Esophagus squamous epithelium (tissue), 5 donors: ENCODE results near the gene CACNA2D3. TPM values are rescaled to one million over a fixed set of nuclear protein-coding genes. Genes with fewer than 3 reads are reported as not detected.

Experiments used
- DNase-seq: peaks from one replicate; lab custom pipeline; 2025; lab: John Stamatoyannopoulos, UW
- H3K27ac ChIP-seq, 4 donors: fragments of 200-600 bp; sonication (generic); one replicate each; pipeline ENCODE4 v1.5.1; 2016 to 2019; ENCODE audit warnings: mild to moderate bottlenecking in 1 of 4
- H3K27me3 ChIP-seq, 4 donors: fragments of 200-600 bp; sonication (generic); 1 replicate in 3 of 4; 2 replicates in 1 of 4; pipeline versions ENCODE4 v1.5.1 to v1.6.0; 2017 to 2021; ENCODE audit warnings: antibody characterized with exemption in 1 of 4
- H3K36me3 ChIP-seq, 3 donors: fragments of 200-600 bp; sonication (generic); one replicate each; pipeline ENCODE4 v1.5.1; 2016 to 2019
- H3K4me1 ChIP-seq, 3 donors: fragments of 200-600 bp; sonication (generic); one replicate each; pipeline ENCODE4 v1.5.1; 2017 to 2019
- H3K4me3 ChIP-seq, 4 donors: fragments of 200-600 bp; sonication (generic); 1 replicate in 3 of 4; 2 replicates in 1 of 4; pipeline ENCODE4 v1.5.1; 2016 to 2019; ENCODE audit warnings: mild to moderate bottlenecking in 2 of 4, moderate library complexity in 1 of 4
- H3K9me3 ChIP-seq, 3 donors: fragments of 200-600 bp; sonication (generic); one replicate each; pipeline ENCODE4 v1.5.1; 2016 to 2019
- POLR2A ChIP-seq, 4 donors: fragments of 450-650 bp; IDR thresholded peaks; one replicate each; pipeline ENCODE4 v1.6.1; 2017; ENCODE audit warnings: antibody characterized with exemption in 4 of 4, mild to moderate bottlenecking in 4 of 4, moderate library complexity in 3 of 4
- WGBS, 2 donors: methylation state at CpG; one replicate each; pipeline ENCODE4 v1.1.5; 2018; 5-methylcytosine and 5-hydroxymethylcytosine counted together
- intact Hi-C: fragments of 100-400 bp; cut with DNase I; formaldehyde crosslinking; loops from one replicate; pipeline ENCODE4 v1.15.0; 2022
- total RNA-seq, 4 donors: library from RNA; depleted of rRNA; stranded (reverse); fragments of >200 nt; gene quantifications; one replicate each; pipeline ENCODE4 v1.1.0, GENCODE V29; 2016
- TF ChIP-seq, protein P1 (sequence below), 6 experiments: fragments of 450-650 bp in 4 of 6; fragments of 200-600 bp in 2 of 6; sonication (generic) in 2 of 6; IDR thresholded peaks; one replicate each; pipeline ENCODE4 v1.5.1; 2016 to 2019; ENCODE audit warnings: antibody characterized with exemption in 6 of 6, mild to moderate bottlenecking in 4 of 6, moderate library complexity in 4 of 6
- donor health status: DM: yes; HTN: yes; CAD: no.

The CACNA2D3 gene
- total RNA-seq, 4 donors from 2014 or later, result 1.2 to 7.1 (median 5.1) TPM

DNA sequence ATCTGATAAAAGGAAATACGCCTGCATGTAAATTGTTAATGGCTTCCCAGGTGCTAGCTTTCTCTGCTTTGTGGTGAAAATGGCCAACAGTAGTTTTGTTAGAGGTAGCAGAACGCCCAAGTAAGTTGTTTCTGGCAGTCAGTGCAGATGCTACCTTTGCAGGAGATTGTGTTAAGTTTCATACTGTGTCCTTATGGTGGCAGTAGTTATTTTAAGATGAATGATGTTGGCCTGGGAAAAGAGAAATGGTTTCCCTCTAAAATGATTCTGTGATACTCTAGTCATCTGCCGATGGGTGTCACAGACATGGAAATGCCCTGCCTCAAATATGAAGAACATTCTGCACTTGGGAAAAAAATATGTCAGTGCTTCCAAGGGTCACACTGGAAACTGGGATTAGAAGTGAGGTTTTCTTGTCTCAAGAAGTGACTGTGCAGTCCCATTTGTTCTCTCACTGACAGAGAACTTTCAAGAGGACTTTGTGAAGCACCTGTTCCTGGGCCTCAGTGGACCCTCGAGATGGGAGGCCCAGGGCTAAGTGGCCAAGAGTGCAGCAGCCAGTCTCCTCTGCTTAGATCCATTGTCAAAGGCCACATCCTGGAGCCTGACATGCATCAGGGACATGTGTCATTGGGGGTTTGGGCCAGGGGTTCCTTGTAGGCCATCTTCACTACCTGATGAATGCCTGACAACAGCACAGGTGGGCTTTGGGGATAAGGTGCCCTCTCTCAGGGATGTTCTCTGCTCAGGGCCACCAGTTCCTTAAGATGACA lies 393.3 kb downstream of the CACNA2D3 start:
- H3K9me3 ChIP-seq, result no peaks in the 10 kb centered on the region
- no peaks in the 10 kb centered on the region for H3K36me3 ChIP-seq
- 64 to 65% methylated on average over 4 of the region's 4 CpGs for WGBS, 2 donors
- no peak overlapping the region for H3K27ac ChIP-seq
- DNase-seq, result no peak
- H3K27me3 ChIP-seq, result no peaks in the 10 kb centered on the region
- intact Hi-C loops, result no loop called here
- TF ChIP-seq, protein P1, sequence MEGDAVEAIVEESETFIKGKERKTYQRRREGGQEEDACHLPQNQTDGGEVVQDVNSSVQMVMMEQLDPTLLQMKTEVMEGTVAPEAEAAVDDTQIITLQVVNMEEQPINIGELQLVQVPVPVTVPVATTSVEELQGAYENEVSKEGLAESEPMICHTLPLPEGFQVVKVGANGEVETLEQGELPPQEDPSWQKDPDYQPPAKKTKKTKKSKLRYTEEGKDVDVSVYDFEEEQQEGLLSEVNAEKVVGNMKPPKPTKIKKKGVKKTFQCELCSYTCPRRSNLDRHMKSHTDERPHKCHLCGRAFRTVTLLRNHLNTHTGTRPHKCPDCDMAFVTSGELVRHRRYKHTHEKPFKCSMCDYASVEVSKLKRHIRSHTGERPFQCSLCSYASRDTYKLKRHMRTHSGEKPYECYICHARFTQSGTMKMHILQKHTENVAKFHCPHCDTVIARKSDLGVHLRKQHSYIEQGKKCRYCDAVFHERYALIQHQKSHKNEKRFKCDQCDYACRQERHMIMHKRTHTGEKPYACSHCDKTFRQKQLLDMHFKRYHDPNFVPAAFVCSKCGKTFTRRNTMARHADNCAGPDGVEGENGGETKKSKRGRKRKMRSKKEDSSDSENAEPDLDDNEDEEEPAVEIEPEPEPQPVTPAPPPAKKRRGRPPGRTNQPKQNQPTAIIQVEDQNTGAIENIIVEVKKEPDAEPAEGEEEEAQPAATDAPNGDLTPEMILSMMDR (IDR thresholded peaks at IDR 0.05), result no peak
- TF ChIP-seq POLR2A (IDR thresholded peaks at IDR 0.05), result no peak
- H3K4me3 ChIP-seq, result no peak overlapping the region
- no peaks in the 10 kb centered on the region for H3K4me1 ChIP-seq

DNA sequence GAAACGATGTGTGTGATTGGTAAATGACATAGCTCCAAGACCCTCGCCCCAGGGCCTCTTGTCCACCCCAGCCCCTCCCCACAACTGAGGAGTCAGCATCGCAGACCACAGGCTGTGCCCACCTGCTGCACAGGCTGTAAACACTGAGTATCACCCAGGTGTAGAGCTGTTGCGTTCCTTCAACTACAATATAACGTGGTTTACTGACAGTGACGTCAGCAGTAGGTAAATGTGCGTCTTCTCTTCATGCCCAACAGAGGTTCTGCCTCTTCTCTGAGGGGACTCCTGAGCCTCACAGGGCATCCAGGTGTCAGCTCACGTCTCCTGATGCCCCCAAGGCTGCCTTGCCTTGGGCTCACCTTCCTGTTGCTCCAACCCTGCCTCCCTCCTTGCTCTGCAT lies 395.1 kb downstream of the CACNA2D3 start:
- intact Hi-C loops, result no loop called here
- TF ChIP-seq POLR2A (IDR thresholded peaks at IDR 0.05), result no peak
- TF ChIP-seq, protein P1 (IDR thresholded peaks at IDR 0.05), result no peak

DNA sequence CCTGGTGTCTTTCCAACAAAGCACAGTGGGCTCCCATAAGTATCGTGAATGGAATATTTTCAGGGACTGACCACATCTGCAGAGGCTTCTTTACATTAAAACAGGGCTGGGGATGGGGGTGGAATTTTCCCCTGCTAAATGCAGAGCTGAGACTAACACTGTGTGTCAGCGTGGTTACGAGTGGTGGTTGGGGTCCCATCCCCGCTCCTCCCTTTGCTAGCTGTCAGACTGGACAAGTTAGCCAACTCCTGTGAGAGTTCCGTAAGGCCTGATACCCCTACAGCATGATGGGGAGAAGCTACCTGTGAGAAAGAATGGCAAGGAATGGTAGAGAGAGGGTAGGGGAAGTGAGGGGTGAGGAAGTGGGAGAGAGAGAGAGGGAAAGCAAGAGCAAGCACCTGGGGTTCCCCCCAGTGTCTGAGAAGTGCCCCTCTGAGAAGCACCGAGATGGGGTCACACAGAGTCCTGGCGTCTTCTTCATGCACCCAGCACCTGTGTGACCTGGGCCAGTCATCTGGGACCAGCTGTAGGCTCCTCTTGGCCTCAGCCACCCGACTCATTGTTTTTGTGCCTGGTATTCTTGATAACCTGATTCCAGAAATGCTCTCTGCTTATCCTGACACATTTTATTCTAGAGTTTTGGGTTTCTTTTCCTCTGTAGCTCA lies 395.8 kb downstream of the CACNA2D3 start:
- H3K4me3 ChIP-seq, result no peak overlapping the region
- H3K27me3 ChIP-seq, result no peaks in the 10 kb centered on the region
- intact Hi-C loops, result no loop called here
- no peaks in the 10 kb centered on the region for H3K4me1 ChIP-seq
- H3K36me3 ChIP-seq, result no peaks in the 10 kb centered on the region
- DNase-seq, result no peak
- no peaks in the 10 kb centered on the region for H3K9me3 ChIP-seq
- WGBS, 2 donors, result 76 to 85% methylated on average over 7 to 8 of the region's 8 CpGs
- TF ChIP-seq POLR2A (IDR thresholded peaks at IDR 0.05), result no peak
- TF ChIP-seq, protein P1 (IDR thresholded peaks at IDR 0.05), result no peak
- no peak overlapping the region for H3K27ac ChIP-seq

More for the DNA sequence above, 395.1 kb downstream of the CACNA2D3 start:
- H3K27ac ChIP-seq, result no peak overlapping the region
- no peak for DNase-seq
- WGBS, 2 donors, result 68 to 76% methylated on average over 7 to 8 of the region's 8 CpGs
- H3K27me3 ChIP-seq, result no peaks in the 10 kb centered on the region
- no peaks in the 10 kb centered on the region for H3K4me1 ChIP-seq
- no peaks in the 10 kb centered on the region for H3K36me3 ChIP-seq
- H3K9me3 ChIP-seq, result no peaks in the 10 kb centered on the region
- no peak overlapping the region for H3K4me3 ChIP-seq

DNA sequence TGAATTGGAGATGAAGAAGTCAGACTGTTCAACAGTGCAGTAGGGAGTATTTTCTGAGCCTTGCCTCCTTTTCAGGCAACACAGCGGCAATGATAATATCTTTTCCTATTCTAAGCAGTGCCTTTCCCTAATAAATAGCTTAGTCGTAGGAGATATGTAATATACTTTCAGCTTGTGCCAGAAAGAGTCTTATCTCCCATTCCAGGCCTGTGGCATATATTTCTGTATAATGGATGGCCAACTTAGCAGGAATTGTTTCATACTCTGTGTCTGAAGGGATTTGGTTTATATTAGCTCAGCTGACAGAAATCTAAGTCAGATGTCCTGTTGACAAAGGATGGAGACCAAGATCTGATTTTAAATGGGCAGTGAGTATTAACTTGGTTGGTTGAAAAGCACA lies 397.1 kb downstream of the CACNA2D3 start:
- Histone ChIP-seq H3K4me3 (no peak overlapping the region), H3K9me3 (no peaks in the 10 kb centered on the region), H3K4me1 (no peaks in the 10 kb centered on the region), H3K27ac (no peak overlapping the region), H3K27me3 (no peaks in the 10 kb centered on the region), H3K36me3 (no peaks in the 10 kb centered on the region)
- no peak for DNase-seq
- TF ChIP-seq, protein P1 (IDR thresholded peaks at IDR 0.05), result no peak
- no peak for TF ChIP-seq POLR2A (IDR thresholded peaks at IDR 0.05)
- intact Hi-C loops, result no loop called here
- 88 to 93% methylated on average over 2 of the region's 2 CpGs for WGBS, 2 donors

DNA sequence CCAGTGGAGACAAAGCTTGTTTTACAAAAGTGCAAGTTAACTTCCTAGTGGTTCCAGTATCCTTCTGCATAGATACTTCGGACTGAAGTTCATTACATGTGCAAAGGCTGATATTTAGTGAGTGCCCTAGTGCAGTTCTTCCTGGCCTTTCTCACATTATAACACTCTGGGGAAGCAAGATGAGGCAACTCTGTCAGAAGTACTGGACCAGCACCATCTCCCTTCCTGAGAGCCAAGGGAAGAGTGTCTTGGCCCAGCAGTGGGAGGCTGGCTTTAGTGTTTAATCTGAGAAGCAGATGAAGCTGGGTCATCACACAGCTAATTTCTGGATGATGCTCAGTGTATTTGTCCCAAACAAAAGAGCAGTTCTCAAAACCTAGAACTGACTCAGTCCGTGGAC lies 397.7 kb downstream of the CACNA2D3 start:
- no peaks in the 10 kb centered on the region for H3K4me1 ChIP-seq
- 75% methylated on average over 2 of the region's 2 CpGs for WGBS, 2 donors
- no peak overlapping the region for H3K4me3 ChIP-seq
- peaks cover 0 to under 1% (median 0%) of the 10 kb centered on the region in 3 donors for H3K9me3 ChIP-seq
- no peak for DNase-seq
- H3K36me3 ChIP-seq, result no peaks in the 10 kb centered on the region
- H3K27ac ChIP-seq, result no peak overlapping the region
- H3K27me3 ChIP-seq, result no peaks in the 10 kb centered on the region
- intact Hi-C loops, result no loop called here
- TF ChIP-seq, protein P1 (IDR thresholded peaks at IDR 0.05), result no peak
- no peak for TF ChIP-seq POLR2A (IDR thresholded peaks at IDR 0.05)
